Right lobe of liver (tissue), 4 donors: ENCODE data around the gene PHF1.

Experiments used
- POLR2A ChIP-seq: fragments of 450-650 bp; IDR thresholded peaks from one replicate; pipeline ENCODE4 v1.6.1; 2017; ENCODE audit warnings: antibody characterized with exemption, mild to moderate bottlenecking
- TF ChIP-seq, protein P1 (sequence below), 4 donors: fragments of 200-600 bp in 3 of 4; fragments of 450-650 bp in 1 of 4; IDR thresholded peaks; one replicate each; pipeline versions ENCODE4 v1.5.1 to v1.8.0; 2016 to 2022; ENCODE audit warnings: antibody characterized with exemption in 4 of 4, mild to moderate bottlenecking in 2 of 4
- donor health status: DM: no; HTN: no; CAD: no.
- donor health status: DM: no; HTN: no; CAD: no.
- donor health status: DM: no; HTN: yes; CAD: no.

DNA sequence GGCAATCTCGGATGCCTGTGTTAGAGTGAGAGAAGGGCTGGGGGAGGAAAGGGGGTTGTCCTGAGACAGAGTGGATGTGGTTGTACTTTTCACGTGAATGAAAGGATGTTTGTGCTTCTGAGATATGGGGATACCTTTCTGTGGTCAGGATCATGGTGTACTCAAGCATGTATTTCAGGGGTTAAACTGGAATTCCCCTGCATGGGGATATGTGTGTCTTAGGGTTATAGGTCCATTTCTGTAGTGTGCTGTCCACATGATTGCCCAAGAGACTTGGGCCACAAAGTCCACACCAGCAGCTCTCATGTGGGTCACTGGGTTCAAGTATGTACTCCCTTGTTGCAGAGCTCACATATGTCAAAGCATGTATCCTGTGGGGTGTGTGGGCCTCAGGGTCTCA is 19.5 kb downstream of the PHF1 start:
- no peak for TF ChIP-seq POLR2A
- TF ChIP-seq, protein P1, sequence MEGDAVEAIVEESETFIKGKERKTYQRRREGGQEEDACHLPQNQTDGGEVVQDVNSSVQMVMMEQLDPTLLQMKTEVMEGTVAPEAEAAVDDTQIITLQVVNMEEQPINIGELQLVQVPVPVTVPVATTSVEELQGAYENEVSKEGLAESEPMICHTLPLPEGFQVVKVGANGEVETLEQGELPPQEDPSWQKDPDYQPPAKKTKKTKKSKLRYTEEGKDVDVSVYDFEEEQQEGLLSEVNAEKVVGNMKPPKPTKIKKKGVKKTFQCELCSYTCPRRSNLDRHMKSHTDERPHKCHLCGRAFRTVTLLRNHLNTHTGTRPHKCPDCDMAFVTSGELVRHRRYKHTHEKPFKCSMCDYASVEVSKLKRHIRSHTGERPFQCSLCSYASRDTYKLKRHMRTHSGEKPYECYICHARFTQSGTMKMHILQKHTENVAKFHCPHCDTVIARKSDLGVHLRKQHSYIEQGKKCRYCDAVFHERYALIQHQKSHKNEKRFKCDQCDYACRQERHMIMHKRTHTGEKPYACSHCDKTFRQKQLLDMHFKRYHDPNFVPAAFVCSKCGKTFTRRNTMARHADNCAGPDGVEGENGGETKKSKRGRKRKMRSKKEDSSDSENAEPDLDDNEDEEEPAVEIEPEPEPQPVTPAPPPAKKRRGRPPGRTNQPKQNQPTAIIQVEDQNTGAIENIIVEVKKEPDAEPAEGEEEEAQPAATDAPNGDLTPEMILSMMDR (IDR thresholded peaks at IDR 0.05) = no peak
